CD4-positive, alpha-beta T cell (primary cell): ENCODE results near the gene CTIF. TPM values are rescaled to one million over a fixed set of nuclear protein-coding genes. Genes with fewer than 3 reads are reported as not detected.

ENCODE experiments used
- ATAC-seq: fragments of 200-7000 bp; cut with Tn5 transposase; one replicate; pipeline ENCODE4 v1.10.0; 2022; ENCODE audit warnings: mild to moderate bottlenecking; ENCODE audit not compliant: poor library complexity
- CTCF ChIA-PET: fragments of 350-600 bp; sonication (Branson Sonifier 250); formaldehyde crosslinking; loops from one replicate; lab custom pipeline; 2021; ENCODE audit warnings: antibody characterized with exemption, inconsistent platforms; lab: Charles Lee
- POLR2A ChIA-PET: fragments of 350-600 bp; sonication (Branson Sonifier 250); formaldehyde crosslinking; loops from one replicate; lab custom pipeline; 2021; ENCODE audit warnings: antibody characterized with exemption, inconsistent platforms; lab: Charles Lee
- DNase-seq, 14 experiments: peaks; one replicate each; pipeline ENCODE4 v3.0.0-alpha.2; 2013 to 2020; ENCODE audit warnings: mixed read lengths in 2 of 14
- H3K27ac ChIP-seq, 2 donors: one replicate each; pipeline versions ENCODE4 v1.5.1 to v1.7.0; 2013; ENCODE audit warnings: low read length in 2 of 2, low read depth in 1 of 2, mild to moderate bottlenecking in 1 of 2
- H3K27me3 ChIP-seq, 2 experiments: 1 replicate in 1 of 2; 2 replicates in 1 of 2; pipeline versions ENCODE4 v1.6.1 to v1.7.0; 2013; ENCODE audit warnings: low read length in 2 of 2, control low read depth in 1 of 2, mild to moderate bottlenecking in 1 of 2, moderate library complexity in 1 of 2; ENCODE audit not compliant: insufficient read depth in 2 of 2, control insufficient read depth in 1 of 2
- H3K36me3 ChIP-seq: one replicate; pipeline ENCODE4 v1.6.1; 2013; ENCODE audit warnings: low read length, control low read depth; ENCODE audit not compliant: insufficient read depth
- H3K4me1 ChIP-seq: one replicate; pipeline ENCODE4 v1.6.1; 2013; ENCODE audit warnings: low read length, control low read depth; ENCODE audit not compliant: insufficient read depth
- H3K4me3 ChIP-seq: one replicate; pipeline ENCODE4 v1.5.1; 2013; ENCODE audit warnings: mild to moderate bottlenecking, low read length, moderate library complexity
- H3K9me3 ChIP-seq, 2 experiments: 1 replicate in 1 of 2; 2 replicates in 1 of 2; pipeline versions ENCODE4 v1.6.1 to v1.7.0; 2013; ENCODE audit warnings: low read length in 2 of 2, mild to moderate bottlenecking in 2 of 2, control low read depth in 1 of 2, moderate library complexity in 1 of 2; ENCODE audit not compliant: control insufficient read depth in 1 of 2, insufficient read depth in 1 of 2
- H3K27ac Mint-ChIP-seq: one replicate; pipeline ENCODE4 v1.8.0; 2020; ENCODE audit warnings: mixed read lengths
- H3K27me3 Mint-ChIP-seq: one replicate; pipeline ENCODE4 v1.8.0; 2021; ENCODE audit warnings: mixed read lengths
- H3K36me3 Mint-ChIP-seq: one replicate; pipeline ENCODE4 v1.8.0; 2021; ENCODE audit warnings: low read depth, mixed read lengths
- H3K4me1 Mint-ChIP-seq: one replicate; pipeline ENCODE4 v1.8.0; 2021; ENCODE audit warnings: low read depth, mixed read lengths
- H3K4me3 Mint-ChIP-seq: one replicate; pipeline ENCODE4 v1.8.0; 2020; ENCODE audit warnings: mild to moderate bottlenecking, mixed read lengths
- H3K9me3 Mint-ChIP-seq: one replicate; pipeline ENCODE4 v1.8.0; 2020; ENCODE audit warnings: mixed read lengths
- intact Hi-C, 2 experiments: fragments of 100-400 bp; cut with DNase I in 1 of 2; cut with micrococcal nuclease in 1 of 2; formaldehyde crosslinking; loops; one replicate each; pipeline versions ENCODE4 v1.15.1 to v1.9.0; 2023 to 2025; cut with DNase I, micrococcal nuclease
- total RNA-seq, 174 experiments: library from RNA in 2 of 174; stranded (reverse) in 2 of 174; gene quantifications; one replicate each; pipeline ENCODE4 v1.2.3 and lab custom pipeline; 2021 to 2026
- TF ChIP-seq, protein P1 (sequence below): fragments of 200-600 bp; IDR thresholded peaks from one replicate; pipeline ENCODE4 v1.8.0; 2022; ENCODE audit warnings: antibody characterized with exemption, mild to moderate bottlenecking

CTIF gene
- total RNA-seq, 2 experiments from 2014 or later, result 1.1 to 2.9 TPM

DNA sequence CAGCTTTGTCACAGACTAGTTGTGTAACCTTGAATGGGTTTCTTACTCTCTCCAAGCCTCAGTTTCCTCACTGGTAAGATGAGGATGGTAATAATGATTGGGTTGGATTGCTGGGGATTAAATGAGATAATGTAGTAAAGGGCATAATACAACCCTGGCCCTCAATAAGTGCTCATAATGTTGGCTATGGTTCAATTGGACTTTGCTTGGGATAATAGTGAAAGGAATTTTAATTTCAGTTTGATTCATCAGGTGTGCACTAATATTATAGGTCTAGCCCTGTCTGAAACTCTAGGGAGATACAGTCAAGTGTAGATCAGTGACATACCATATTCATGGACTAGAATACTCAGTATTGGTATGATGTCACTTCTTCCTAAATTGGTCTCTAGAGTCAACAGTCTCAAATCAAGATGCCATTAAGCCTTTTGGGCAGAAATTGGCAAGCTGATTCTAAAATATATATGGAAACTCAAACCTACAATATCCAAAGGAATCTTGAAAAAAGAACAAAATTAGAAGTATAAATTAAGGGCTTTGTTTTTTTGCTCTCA lies 250.5 kb downstream of the CTIF start:
- no peak overlapping the region for H3K4me3 ChIP-seq
- no peak for ATAC-seq

GRCh38 chr18:48790226-48790863 lies 251.5 kb downstream of the CTIF start:
- ChIA-PET CTCF (no interaction called here), POLR2A (interaction anchor here (1.0 kb wide), 1 partner anchor 11 kb away, joined by 3 read pairs; no protein-coding TSS in a partner anchor)
- Histone ChIP-seq H3K9me3 (no peaks in the 10 kb centered on the region), H3K27me3 (no peaks in the 10 kb centered on the region), H3K27ac (no peak overlapping the region), H3K36me3 (no peaks in the 10 kb centered on the region), H3K4me1 (peaks cover 16% of the 10 kb centered on the region), H3K4me3 (no peak overlapping the region)
- ATAC-seq (no peak), DNase-seq (no peak)
- no peaks in the 10 kb centered on the region for H3K36me3 Mint-ChIP-seq
- intact Hi-C loops, result no loop called here
- no peak overlapping the region for H3K27ac Mint-ChIP-seq
- H3K4me1 Mint-ChIP-seq, result peaks cover under 1% of the 10 kb centered on the region
- no peaks in the 10 kb centered on the region for H3K27me3 Mint-ChIP-seq
- no peaks in the 10 kb centered on the region for H3K9me3 Mint-ChIP-seq
- TF ChIP-seq, protein P1, sequence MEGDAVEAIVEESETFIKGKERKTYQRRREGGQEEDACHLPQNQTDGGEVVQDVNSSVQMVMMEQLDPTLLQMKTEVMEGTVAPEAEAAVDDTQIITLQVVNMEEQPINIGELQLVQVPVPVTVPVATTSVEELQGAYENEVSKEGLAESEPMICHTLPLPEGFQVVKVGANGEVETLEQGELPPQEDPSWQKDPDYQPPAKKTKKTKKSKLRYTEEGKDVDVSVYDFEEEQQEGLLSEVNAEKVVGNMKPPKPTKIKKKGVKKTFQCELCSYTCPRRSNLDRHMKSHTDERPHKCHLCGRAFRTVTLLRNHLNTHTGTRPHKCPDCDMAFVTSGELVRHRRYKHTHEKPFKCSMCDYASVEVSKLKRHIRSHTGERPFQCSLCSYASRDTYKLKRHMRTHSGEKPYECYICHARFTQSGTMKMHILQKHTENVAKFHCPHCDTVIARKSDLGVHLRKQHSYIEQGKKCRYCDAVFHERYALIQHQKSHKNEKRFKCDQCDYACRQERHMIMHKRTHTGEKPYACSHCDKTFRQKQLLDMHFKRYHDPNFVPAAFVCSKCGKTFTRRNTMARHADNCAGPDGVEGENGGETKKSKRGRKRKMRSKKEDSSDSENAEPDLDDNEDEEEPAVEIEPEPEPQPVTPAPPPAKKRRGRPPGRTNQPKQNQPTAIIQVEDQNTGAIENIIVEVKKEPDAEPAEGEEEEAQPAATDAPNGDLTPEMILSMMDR, result no peak
- H3K4me3 Mint-ChIP-seq, result no peak overlapping the region

More for the DNA sequence above, 250.5 kb downstream of the CTIF start:
- Histone ChIP-seq H3K4me1 (peaks cover 26% of the 10 kb centered on the region), H3K27me3 (no peaks in the 10 kb centered on the region), H3K9me3 (no peaks in the 10 kb centered on the region), H3K36me3 (no peaks in the 10 kb centered on the region), H3K27ac (no peak overlapping the region)
- no peak for DNase-seq
- no peak overlapping the region for H3K27ac Mint-ChIP-seq
- H3K36me3 Mint-ChIP-seq, result no peaks in the 10 kb centered on the region
- H3K27me3 Mint-ChIP-seq, result no peaks in the 10 kb centered on the region
- ChIA-PET POLR2A (no interaction called here), CTCF (interaction anchor here (0.6 kb wide), 1 partner anchor 142 kb away, joined by 3 read pairs; no protein-coding TSS in a partner anchor)
- H3K4me1 Mint-ChIP-seq, result peaks cover 10% of the 10 kb centered on the region
- H3K9me3 Mint-ChIP-seq, result no peaks in the 10 kb centered on the region
- intact Hi-C loops, result no loop called here
- TF ChIP-seq, protein P1, result no peak
- H3K4me3 Mint-ChIP-seq, result no peak overlapping the region

- Mint-ChIP-seq H3K4me1 (no peaks in the 10 kb centered on the region), H3K27ac (no peak overlapping the region), H3K27me3 (no peaks in the 10 kb centered on the region), H3K36me3 (no peaks in the 10 kb centered on the region), H3K9me3 (no peaks in the 10 kb centered on the region), H3K4me3 (no peak overlapping the region)
- peaks cover 9% of the 10 kb centered on the region for H3K4me1 ChIP-seq
- H3K36me3 ChIP-seq, result no peaks in the 10 kb centered on the region
- intact Hi-C loops, result no loop called here
- no peak overlapping the region for H3K27ac ChIP-seq
- DNase-seq (no peak), ATAC-seq (no peak)
- POLR2A ChIA-PET, result interaction anchor here (1.0 kb wide), 1 partner anchor 10 kb away, joined by 3 read pairs; no protein-coding TSS in a partner anchor
- no peak overlapping the region for H3K4me3 ChIP-seq
- no peaks in the 10 kb centered on the region for H3K27me3 ChIP-seq
- TF ChIP-seq, protein P1, result no peak
- H3K9me3 ChIP-seq, result no peaks in the 10 kb centered on the region
- CTCF ChIA-PET, result no interaction called here
These were observed 252.2 kb downstream of the CTIF start for GRCh38 chr18:48790869-48791635.
